HEK293 (cell line): ENCODE measurements around the gene TBC1D5.

Experiments used
- CTCF ChIA-PET: fragments of 350-600 bp; formaldehyde crosslinking; extraction: SDS; loops from one replicate; lab custom pipeline; 2021; ENCODE audit warnings: antibody characterized with exemption; lab: Yijun Ruan, JAX
- POLR2A ChIA-PET: fragments of 300-600 bp; formaldehyde crosslinking; extraction: SDS; loops from one replicate; lab custom pipeline; 2020; ENCODE audit warnings: antibody characterized with exemption, inconsistent platforms; lab: Yijun Ruan, JAX
- H3K27ac ChIP-seq: fragments of 200-500 bp; sonication (Bioruptor generic); 2 replicates; pipeline ENCODE4 v1.5.1; 2014; ENCODE audit warnings: low read depth, low read length, control low read depth, inconsistent platforms; ENCODE audit errors: extremely low read depth
- H3K36me3 ChIP-seq, 2 experiments: fragments of 200-500 bp in 1 of 2; sonication (Bioruptor generic) in 1 of 2; 1 replicate in 1 of 2; 2 replicates in 1 of 2; pipeline ENCODE4 v1.5.1; 2014 to 2017; ENCODE audit warnings: inconsistent platforms in 2 of 2, low read length in 2 of 2; ENCODE audit not compliant: control insufficient read depth in 2 of 2, insufficient read depth in 1 of 2
- H3K4me1 ChIP-seq: fragments of 200-500 bp; sonication (Bioruptor generic); 2 replicates; pipeline ENCODE4 v1.5.1; 2014; ENCODE audit warnings: mild to moderate bottlenecking, low read length, inconsistent platforms; ENCODE audit not compliant: control insufficient read depth, insufficient read depth
- H3K4me3 ChIP-seq: 2 replicates; pipeline ENCODE4 v1.5.1; 2011; ENCODE audit warnings: low read depth, mild to moderate bottlenecking, control low read depth, low read length, moderate library complexity
- H3K9me3 ChIP-seq: fragments of 200-500 bp; sonication (Bioruptor generic); 2 replicates; pipeline ENCODE4 v1.5.1; 2014; ENCODE audit warnings: low read depth, low read length, inconsistent platforms; ENCODE audit not compliant: control insufficient read depth, insufficient read depth
- HOXC10 ChIP-seq: sonication (generic); formaldehyde crosslinking; IDR thresholded peaks from 2 replicates; pipeline ENCODE4 v1.8.1; 2023; ENCODE audit warnings: mild to moderate bottlenecking, missing genetic modification reagents
- SCRT2 ChIP-seq: fragments of 450-650 bp; formaldehyde crosslinking; IDR thresholded peaks from 2 replicates; pipeline ENCODE4 v1.5.1; 2016; ENCODE audit warnings: missing biosample characterization, missing genetic modification characterization
- YY1 ChIP-seq: fragments of 450-650 bp; formaldehyde crosslinking; IDR thresholded peaks from 2 replicates; pipeline ENCODE4 v1.5.1; 2018; ENCODE audit warnings: missing biosample characterization, missing genetic modification characterization
- ZFP3 ChIP-seq: fragments of 450-650 bp; formaldehyde crosslinking; IDR thresholded peaks from 2 replicates; pipeline ENCODE4 v1.5.1; 2016; ENCODE audit warnings: low read depth, missing biosample characterization, missing genetic modification characterization
- ZFP37 ChIP-seq: fragments of 450-650 bp; formaldehyde crosslinking; IDR thresholded peaks from 2 replicates; pipeline ENCODE4 v1.5.1; 2016; ENCODE audit warnings: missing biosample characterization, missing genetic modification characterization
- ZNF112 ChIP-seq: fragments of 450-650 bp; formaldehyde crosslinking; IDR thresholded peaks from 2 replicates; pipeline ENCODE4 v1.5.0; 2017; ENCODE audit warnings: missing biosample characterization, missing genetic modification characterization
- ZNF175 ChIP-seq: fragments of 450-650 bp; formaldehyde crosslinking; IDR thresholded peaks from 2 replicates; pipeline ENCODE4 v1.5.1; 2016; ENCODE audit warnings: missing biosample characterization, missing genetic modification characterization
- ZNF239 ChIP-seq: fragments of 450-650 bp; formaldehyde crosslinking; IDR thresholded peaks from 2 replicates; pipeline ENCODE4 v1.5.1; 2016; ENCODE audit warnings: missing biosample characterization, missing genetic modification characterization
- ZNF404 ChIP-seq: fragments of 450-650 bp; formaldehyde crosslinking; IDR thresholded peaks from 2 replicates; pipeline ENCODE4 v1.5.1; 2017; ENCODE audit warnings: missing biosample characterization, missing genetic modification characterization
- ZNF555 ChIP-seq: fragments of 450-650 bp; formaldehyde crosslinking; conservative IDR thresholded peaks from 2 replicates; pipeline ENCODE4 v1.5.1; 2017; ENCODE audit warnings: missing biosample characterization, mild to moderate bottlenecking, missing genetic modification characterization, inconsistent platforms
- ZNF585B ChIP-seq: fragments of 450-650 bp; formaldehyde crosslinking; IDR thresholded peaks from 2 replicates; pipeline ENCODE4 v1.5.1; 2016; ENCODE audit warnings: missing biosample characterization, missing genetic modification characterization
- ZNF670 ChIP-seq: fragments of 450-650 bp; formaldehyde crosslinking; IDR thresholded peaks from 2 replicates; pipeline ENCODE4 v1.5.1; 2016; ENCODE audit warnings: missing biosample characterization, missing genetic modification characterization, low read depth
- TF ChIP-seq, protein P1 (sequence below): fragments of 450-650 bp; formaldehyde crosslinking; IDR thresholded peaks from 2 replicates; pipeline ENCODE4 v1.5.1; 2016; ENCODE audit warnings: missing biosample characterization, missing genetic modification characterization
- TF ChIP-seq, protein P2 (sequence below): fragments of 450-650 bp; formaldehyde crosslinking; conservative IDR thresholded peaks from 2 replicates; pipeline ENCODE4 v1.5.1; 2016; ENCODE audit warnings: low read depth, missing biosample characterization, missing genetic modification characterization
- TF ChIP-seq, protein P3 (sequence below): fragments of 450-650 bp; formaldehyde crosslinking; IDR thresholded peaks from 2 replicates; pipeline ENCODE4 v1.5.1; 2017; ENCODE audit warnings: missing biosample characterization, missing genetic modification characterization

The TBC1D5 gene

DNA sequence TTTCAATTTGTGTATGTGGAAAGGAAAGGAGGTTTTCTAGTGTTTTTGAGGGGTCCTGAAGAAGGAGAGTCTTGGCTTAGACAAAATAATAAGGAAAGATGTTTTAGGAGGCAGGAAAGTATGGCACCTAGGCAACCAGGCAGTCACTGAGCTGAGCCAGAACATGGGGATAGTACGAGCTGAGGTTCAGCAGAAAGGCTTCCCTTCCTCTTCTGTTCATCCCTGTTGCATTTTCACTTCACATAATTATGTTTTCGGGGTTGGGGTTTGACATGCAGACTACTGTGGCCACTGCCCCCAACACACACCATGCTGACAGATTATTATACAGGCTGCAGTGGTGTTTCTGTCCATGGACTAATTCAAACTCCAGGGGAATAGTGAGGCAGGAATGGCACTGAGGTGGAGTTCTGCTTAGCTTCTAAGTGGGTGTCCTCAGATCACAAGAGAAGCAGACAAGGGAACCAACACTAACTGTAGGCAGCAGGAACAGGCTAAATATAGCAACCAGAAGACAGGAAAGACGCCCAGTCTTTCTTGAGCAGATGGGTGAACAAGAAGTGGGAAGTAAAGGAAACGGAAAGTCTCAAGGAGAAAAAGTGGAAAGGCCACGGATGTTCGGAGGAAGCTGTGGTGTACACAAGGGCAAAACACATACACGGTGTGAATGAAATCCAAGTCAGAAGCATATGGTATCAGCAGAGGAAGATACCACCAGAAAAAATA, 551.9 kb downstream of the TBC1D5 start:
- H3K27ac ChIP-seq, result no peak overlapping the region

DNA sequence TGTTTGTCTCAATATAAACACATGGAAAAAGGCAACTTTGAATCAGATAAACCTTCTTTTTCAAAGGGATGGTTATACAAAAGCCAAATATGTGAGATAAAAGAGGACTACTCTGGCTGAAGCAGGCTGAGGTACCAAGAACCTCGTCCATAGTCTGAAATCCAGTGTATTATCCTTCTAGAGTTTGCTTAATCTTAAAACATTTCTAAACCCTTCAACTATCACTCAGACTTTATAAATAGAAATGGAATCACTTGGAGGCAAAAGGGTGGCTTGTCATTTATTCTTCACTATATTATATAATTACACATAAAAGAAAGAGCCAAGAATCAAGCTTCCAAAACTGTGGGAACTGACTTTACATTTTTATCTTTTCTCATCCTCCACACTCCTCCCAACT, 554.1 kb downstream of the TBC1D5 start:
- TF ChIP-seq ZFP3 (tag by site-specific recombination) (no peak), SCRT2 (tag by site-specific recombination) (no peak), ZNF175 (tag by site-specific recombination) (no peak), HOXC10 (CRISPR knock-in tag) (no peak), ZNF112 (tag by site-specific recombination) (no peak), ZFP37 (tag by site-specific recombination) (no peak), ZNF404 (tag by site-specific recombination) (no peak), ZNF585B (tag by site-specific recombination) (no peak)
- TF ChIP-seq, protein P1, sequence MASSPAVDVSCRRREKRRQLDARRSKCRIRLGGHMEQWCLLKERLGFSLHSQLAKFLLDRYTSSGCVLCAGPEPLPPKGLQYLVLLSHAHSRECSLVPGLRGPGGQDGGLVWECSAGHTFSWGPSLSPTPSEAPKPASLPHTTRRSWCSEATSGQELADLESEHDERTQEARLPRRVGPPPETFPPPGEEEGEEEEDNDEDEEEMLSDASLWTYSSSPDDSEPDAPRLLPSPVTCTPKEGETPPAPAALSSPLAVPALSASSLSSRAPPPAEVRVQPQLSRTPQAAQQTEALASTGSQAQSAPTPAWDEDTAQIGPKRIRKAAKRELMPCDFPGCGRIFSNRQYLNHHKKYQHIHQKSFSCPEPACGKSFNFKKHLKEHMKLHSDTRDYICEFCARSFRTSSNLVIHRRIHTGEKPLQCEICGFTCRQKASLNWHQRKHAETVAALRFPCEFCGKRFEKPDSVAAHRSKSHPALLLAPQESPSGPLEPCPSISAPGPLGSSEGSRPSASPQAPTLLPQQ (tag by site-specific recombination), result no peak
- CTCF ChIA-PET, result interaction anchor here (0.6 kb wide), 1 partner anchor 236 kb away, joined by 3 read pairs; no protein-coding TSS in a partner anchor
- Histone ChIP-seq H3K27ac (no peak overlapping the region), H3K9me3 (no peaks in the 10 kb centered on the region), H3K4me1 (no peaks in the 10 kb centered on the region), H3K36me3 (no peaks in the 10 kb centered on the region), H3K4me3 (no peak overlapping the region)
- POLR2A ChIA-PET, result interaction anchor here (0.7 kb wide), 1 partner anchor 29 kb away, joined by 3 read pairs; no protein-coding TSS in a partner anchor

More for the DNA sequence above, 551.9 kb downstream of the TBC1D5 start:
- POLR2A ChIA-PET, result no interaction called here
- Histone ChIP-seq H3K36me3 (no peaks in the 10 kb centered on the region), H3K4me1 (no peaks in the 10 kb centered on the region), H3K4me3 (no peak overlapping the region), H3K9me3 (no peaks in the 10 kb centered on the region)
- TF ChIP-seq, protein P2, sequence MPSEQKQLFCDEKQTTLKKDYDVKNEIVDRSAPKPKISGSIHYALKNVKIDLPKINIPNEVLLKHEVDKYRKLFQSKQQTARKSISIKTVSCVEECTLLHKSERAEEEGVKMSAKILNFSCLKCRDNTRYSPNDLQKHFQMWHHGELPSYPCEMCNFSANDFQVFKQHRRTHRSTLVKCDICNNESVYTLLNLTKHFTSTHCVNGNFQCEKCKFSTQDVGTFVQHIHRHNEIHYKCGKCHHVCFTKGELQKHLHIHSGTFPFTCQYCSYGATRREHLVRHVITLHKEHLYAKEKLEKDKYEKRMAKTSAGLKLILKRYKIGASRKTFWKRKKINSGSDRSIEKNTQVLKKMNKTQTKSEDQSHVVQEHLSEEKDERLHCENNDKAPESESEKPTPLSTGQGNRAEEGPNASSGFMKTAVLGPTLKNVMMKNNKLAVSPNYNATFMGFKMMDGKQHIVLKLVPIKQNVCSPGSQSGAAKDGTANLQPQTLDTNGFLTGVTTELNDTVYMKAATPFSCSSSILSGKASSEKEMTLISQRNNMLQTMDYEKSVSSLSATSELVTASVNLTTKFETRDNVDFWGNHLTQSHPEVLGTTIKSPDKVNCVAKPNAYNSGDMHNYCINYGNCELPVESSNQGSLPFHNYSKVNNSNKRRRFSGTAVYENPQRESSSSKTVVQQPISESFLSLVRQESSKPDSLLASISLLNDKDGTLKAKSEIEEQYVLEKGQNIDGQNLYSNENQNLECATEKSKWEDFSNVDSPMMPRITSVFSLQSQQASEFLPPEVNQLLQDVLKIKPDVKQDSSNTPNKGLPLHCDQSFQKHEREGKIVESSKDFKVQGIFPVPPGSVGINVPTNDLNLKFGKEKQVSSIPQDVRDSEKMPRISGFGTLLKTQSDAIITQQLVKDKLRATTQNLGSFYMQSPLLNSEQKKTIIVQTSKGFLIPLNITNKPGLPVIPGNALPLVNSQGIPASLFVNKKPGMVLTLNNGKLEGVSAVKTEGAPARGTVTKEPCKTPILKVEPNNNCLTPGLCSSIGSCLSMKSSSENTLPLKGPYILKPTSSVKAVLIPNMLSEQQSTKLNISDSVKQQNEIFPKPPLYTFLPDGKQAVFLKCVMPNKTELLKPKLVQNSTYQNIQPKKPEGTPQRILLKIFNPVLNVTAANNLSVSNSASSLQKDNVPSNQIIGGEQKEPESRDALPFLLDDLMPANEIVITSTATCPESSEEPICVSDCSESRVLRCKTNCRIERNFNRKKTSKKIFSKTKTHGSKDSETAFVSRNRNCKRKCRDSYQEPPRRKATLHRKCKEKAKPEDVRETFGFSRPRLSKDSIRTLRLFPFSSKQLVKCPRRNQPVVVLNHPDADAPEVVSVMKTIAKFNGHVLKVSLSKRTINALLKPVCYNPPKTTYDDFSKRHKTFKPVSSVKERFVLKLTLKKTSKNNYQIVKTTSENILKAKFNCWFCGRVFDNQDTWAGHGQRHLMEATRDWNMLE (tag by site-specific recombination), result no peak
- TF ChIP-seq ZNF670 (no peak), ZNF239 (tag by site-specific recombination) (no peak), YY1 (tag by site-specific recombination) (no peak), ZNF555 (tag by site-specific recombination) (no peak)
- TF ChIP-seq, protein P3, sequence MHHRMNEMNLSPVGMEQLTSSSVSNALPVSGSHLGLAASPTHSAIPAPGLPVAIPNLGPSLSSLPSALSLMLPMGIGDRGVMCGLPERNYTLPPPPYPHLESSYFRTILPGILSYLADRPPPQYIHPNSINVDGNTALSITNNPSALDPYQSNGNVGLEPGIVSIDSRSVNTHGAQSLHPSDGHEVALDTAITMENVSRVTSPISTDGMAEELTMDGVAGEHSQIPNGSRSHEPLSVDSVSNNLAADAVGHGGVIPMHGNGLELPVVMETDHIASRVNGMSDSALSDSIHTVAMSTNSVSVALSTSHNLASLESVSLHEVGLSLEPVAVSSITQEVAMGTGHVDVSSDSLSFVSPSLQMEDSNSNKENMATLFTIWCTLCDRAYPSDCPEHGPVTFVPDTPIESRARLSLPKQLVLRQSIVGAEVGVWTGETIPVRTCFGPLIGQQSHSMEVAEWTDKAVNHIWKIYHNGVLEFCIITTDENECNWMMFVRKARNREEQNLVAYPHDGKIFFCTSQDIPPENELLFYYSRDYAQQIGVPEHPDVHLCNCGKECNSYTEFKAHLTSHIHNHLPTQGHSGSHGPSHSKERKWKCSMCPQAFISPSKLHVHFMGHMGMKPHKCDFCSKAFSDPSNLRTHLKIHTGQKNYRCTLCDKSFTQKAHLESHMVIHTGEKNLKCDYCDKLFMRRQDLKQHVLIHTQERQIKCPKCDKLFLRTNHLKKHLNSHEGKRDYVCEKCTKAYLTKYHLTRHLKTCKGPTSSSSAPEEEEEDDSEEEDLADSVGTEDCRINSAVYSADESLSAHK (tag by site-specific recombination), result no peak
- CTCF ChIA-PET, result no interaction called here
